ENCODE results near the gene DLG4. TPM values are rescaled to one million over a fixed set of nuclear protein-coding genes. Genes with fewer than 3 reads are reported as not detected.
"Not testable (repeated sequence)": the region's sequence is repeated elsewhere in the genome, so short reads cannot be mapped to it uniquely, and the experiment has no call there.

The DLG4 gene
- total and polyA plus RNA-seq, 9 donors: 11.0 to 67.7 (median 28.3) TPM

GRCh38 chr17:7168841-7169564, 50.6 kb downstream of the DLG4 start:
- H3K4me1 ChIP-seq (ENCODE audit: insufficient read depth); intact Hi-C loops (cut with DNase I); DNase-seq; H3K9me3 ChIP-seq; H3K36me3 ChIP-seq; H3K4me3 ChIP-seq; H3K27ac ChIP-seq; H3K27me3 ChIP-seq: not testable (repeated sequence)
- 86 to 91% (median 89%) methylated on average over 10 of the region's 10 CpGs for WGBS, 3 donors

GRCh38 chr17:7167832-7168231, 51.8 kb downstream of the DLG4 start:
- 56 to 64% (median 59%) methylated on average over 4 of the region's 4 CpGs for WGBS, 3 donors
- H3K27ac ChIP-seq: no peak overlapping the region
- H3K4me1 ChIP-seq (ENCODE audit: insufficient read depth): no peaks in the 10 kb centered on the region
- no peaks in the 10 kb centered on the region for H3K9me3 ChIP-seq
- H3K36me3 ChIP-seq: no peaks in the 10 kb centered on the region
- no peak for DNase-seq
- TF ChIP-seq CTCF (IDR thresholded peaks at IDR 0.05): no peak
- TF ChIP-seq EP300 (IDR thresholded peaks at IDR 0.05): no peak
- TF ChIP-seq POLR2A (IDR thresholded peaks at IDR 0.05): no peak
- H3K4me3 ChIP-seq: no peak overlapping the region
- H3K27me3 ChIP-seq: no peaks in the 10 kb centered on the region
- intact Hi-C loops (cut with DNase I): no loop called here

GRCh38 chr17:7166873-7167272, 52.8 kb downstream of the DLG4 start:
- no peaks in the 10 kb centered on the region for H3K4me1 ChIP-seq (ENCODE audit: insufficient read depth)
- no peaks in the 10 kb centered on the region for H3K27me3 ChIP-seq
- no peak for DNase-seq
- no peaks in the 10 kb centered on the region for H3K9me3 ChIP-seq
- intact Hi-C loops (cut with DNase I): no loop called here
- H3K4me3 ChIP-seq: no peak overlapping the region
- TF ChIP-seq POLR2A (IDR thresholded peaks at IDR 0.05) (no peak), CTCF (IDR thresholded peaks at IDR 0.05) (no peak), EP300 (IDR thresholded peaks at IDR 0.05) (no peak)
- no peaks in the 10 kb centered on the region for H3K36me3 ChIP-seq
- 92 to 96% (median 93%) methylated on average over 7 of the region's 7 CpGs for WGBS, 3 donors
- H3K27ac ChIP-seq: no peak overlapping the region

GRCh38 chr17:7159571-7159970, 60.1 kb downstream of the DLG4 start:
- WGBS, 3 donors: 44 to 49% (median 45%) methylated on average over 10 of the region's 10 CpGs
- DNase-seq; H3K9me3 ChIP-seq; H3K36me3 ChIP-seq; intact Hi-C loops (cut with DNase I); H3K27ac ChIP-seq; H3K4me1 ChIP-seq (ENCODE audit: insufficient read depth); H3K4me3 ChIP-seq; H3K27me3 ChIP-seq: not testable (repeated sequence)

GRCh38 chr17:7158424-7158823, 61.2 kb downstream of the DLG4 start:
- intact Hi-C loops (cut with DNase I); H3K4me1 ChIP-seq (ENCODE audit: insufficient read depth); H3K36me3 ChIP-seq; H3K27me3 ChIP-seq; H3K4me3 ChIP-seq; H3K9me3 ChIP-seq; DNase-seq; H3K27ac ChIP-seq: not testable (repeated sequence)
- WGBS, 3 donors: 86 to 88% (median 88%) methylated on average over 10 of the region's 10 CpGs

GRCh38 chr17:7156342-7156940, 63.2 kb downstream of the DLG4 start:
- Histone ChIP-seq H3K27ac (no peak overlapping the region), H3K9me3 (no peaks in the 10 kb centered on the region), H3K27me3 (no peaks in the 10 kb centered on the region), H3K4me1 (ENCODE audit: insufficient read depth) (no peaks in the 10 kb centered on the region), H3K36me3 (no peaks in the 10 kb centered on the region), H3K4me3 (no peak overlapping the region)
- 25 to 46% (median 29%) methylated on average over 10 of the region's 10 CpGs for WGBS, 3 donors
- intact Hi-C loops (cut with DNase I): no loop called here
- no peak for TF ChIP-seq CTCF (IDR thresholded peaks at IDR 0.05)
- TF ChIP-seq POLR2A (IDR thresholded peaks at IDR 0.05): no peak
- no peak for TF ChIP-seq EP300 (IDR thresholded peaks at IDR 0.05)
- no peak for DNase-seq

Measured in ovary (tissue), 9 donors.